HTERT RPE-1 (cell line): ENCODE data around the gene CRYBB3.
"Not testable (repeated sequence)": the region's sequence is repeated elsewhere in the genome, so short reads cannot be mapped to it uniquely, and the experiment has no call there.

Experiments
- in situ Hi-C: fragments of 300-500 bp; cut with MboI; formaldehyde crosslinking; loops from 4 replicates; pipeline ENCODE4 v1.14.3; 2020; ENCODE audit warnings: low sequenced_read_pairs

The CRYBB3 gene

DNA sequence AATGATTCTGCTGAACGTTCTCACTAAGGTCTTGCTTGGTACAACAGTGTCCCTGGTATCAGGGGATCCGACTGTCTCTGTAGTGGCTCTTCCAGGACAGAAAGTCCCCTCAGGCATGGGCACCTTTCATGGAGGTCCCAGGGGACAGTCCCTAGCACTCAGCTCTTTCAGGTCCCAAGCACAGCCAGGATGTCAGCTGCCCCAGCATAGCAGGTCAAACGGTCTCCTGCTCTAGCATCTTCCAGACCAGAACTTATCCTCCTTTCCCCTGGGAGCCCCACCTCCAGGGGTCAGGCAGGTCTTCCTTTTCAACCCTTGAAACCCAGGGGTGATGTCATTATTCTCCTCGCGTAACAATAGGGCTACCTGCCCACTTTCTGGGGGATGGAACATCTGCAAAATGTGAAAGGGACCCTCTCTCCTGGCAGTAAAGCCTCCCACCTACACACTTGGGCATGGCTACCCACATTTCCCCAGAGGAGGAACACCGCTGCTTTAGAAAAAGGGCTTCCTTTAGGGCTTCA lies 24.7 kb upstream of the CRYBB3 start:
- in situ Hi-C loops = no loop called here

DNA sequence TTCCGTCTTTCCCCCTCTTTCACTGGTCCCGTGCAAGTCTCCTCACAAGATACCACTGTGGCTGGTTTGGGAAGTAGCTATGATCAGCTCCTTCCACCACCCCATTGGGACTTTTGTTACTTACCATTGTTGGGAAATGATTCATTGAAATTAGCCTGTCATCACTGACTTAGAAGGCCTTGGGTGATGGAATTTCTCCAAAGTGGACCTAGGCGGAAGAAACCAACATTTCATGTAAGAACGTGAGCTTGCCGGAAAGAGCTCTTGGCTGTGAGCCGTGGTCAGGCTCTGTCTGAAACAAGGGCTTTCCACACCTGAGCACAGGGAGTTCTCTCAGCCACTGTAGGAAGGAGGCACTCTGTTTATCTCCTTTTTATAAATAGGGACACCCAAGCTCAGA lies 23.5 kb upstream of the CRYBB3 start:
- in situ Hi-C loops = no loop called here

DNA sequence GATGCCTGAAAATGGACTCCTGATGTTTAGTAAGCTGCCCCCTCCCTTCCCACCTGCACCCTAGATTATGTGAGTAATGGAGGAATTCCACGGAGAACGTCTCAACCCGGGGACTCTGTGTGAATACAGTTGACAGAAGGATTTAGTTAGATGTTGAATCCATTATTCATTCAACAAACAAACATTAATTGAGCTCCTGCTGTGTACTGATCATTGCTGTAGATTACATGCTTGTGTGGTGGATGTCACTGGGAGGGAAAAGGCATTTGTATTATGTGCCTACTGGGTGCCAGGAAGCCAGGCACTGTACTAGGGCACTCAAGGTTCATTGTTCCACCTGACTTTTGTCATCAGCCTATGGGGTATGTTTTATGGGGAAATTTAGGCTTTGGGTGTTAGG lies 22.9 kb upstream of the CRYBB3 start:
- in situ Hi-C loops = no loop called here

DNA sequence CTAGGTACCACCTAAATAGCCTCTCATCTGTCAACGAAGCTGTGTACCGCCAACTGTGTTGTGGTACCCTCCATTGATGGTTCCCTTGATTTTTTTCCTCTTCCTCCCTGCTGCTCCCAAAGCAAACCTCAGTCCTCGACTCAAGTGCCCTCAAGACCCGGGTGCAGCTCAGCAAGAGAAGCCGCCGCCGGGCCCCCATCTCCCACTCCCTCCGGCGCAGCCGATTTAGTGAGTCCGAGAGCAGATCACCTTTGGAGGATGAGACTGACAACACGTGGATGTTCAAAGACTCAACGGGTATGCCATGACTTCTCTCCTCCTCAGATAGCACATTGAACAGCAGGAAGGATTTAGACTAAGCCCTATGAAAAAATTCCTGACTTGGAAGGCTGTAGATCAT lies 22.4 kb upstream of the CRYBB3 start:
- in situ Hi-C loops = no loop called here

DNA sequence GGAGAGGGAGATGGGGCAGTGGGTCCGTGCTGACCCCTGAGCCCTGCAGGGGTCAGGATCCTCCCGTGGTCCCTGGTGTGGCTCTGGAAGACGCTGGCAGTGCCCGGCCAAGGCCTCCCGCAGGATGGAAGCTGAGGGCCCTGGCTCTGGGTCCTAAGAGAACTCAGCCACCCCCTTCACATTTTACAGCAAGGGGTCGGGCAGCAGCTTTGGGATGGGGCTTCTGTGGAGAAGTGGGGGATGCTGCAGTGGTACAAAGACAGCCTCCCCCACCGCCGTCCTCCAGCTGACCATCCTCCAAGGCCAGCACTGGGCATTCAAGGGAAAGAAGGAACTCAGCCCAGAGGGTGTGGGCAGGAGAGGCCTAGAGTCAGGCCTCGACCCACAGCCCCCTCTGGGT lies 21.8 kb upstream of the CRYBB3 start:
- in situ Hi-C loops = no loop called here

DNA sequence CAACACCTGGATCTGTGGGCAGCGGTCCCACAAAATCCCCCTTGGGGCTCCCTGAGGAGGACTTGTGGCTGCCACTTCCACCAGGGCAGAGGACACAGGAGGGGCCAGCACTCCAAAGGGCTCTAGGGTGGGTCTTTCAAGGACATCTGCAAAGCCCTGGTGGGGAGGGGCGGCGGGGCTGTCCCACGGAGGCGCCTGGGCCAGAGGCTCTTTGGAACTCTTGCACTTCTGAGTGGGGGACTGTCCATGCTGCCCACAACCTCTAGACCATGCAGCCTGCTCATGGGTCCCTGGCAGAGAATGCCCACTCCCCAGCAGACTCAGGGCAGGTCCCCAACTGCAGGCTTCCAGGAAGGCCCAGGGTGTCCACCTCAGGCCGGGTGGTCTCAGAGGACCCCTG lies 21.3 kb upstream of the CRYBB3 start:
- in situ Hi-C loops = not testable (repeated sequence)

DNA sequence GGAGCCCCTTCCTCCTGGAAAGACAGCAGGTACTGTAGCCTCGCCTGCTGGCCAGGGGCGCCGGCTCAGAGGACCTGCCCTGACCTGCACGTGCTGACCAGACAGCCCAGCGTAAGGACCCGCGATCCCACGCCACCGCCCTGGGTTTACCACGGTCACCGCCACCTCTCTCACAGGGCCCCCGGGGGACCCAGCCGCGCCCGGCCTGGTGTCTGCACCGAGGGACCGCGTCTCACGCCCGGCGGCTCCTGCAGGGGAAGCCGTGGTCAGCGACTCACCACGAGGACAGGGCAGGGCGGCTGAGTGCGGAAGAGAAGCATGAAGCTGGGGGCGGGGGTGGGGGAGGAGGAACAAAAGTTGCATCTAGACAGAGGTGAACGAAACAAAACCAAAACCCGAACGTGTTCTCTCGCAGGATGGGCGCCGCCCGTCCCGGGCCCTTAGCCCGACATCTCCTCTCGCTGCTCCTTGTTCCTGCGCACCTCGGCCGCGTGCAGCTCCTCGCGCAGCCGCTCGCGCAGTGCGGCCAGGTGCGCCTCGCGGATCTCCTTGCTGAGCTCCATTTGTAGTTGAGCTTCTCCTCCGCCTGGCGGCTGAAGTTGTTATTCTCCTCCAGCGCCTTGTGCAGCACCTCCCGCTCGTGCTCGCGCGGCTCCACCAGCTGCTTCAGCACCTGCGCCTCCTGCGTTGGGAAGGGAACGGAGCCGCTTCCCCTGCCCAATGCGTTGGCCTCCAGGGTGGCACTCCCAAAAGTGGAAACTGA lies 20.6 kb upstream of the CRYBB3 start:
- in situ Hi-C loops = not testable (repeated sequence)

DNA sequence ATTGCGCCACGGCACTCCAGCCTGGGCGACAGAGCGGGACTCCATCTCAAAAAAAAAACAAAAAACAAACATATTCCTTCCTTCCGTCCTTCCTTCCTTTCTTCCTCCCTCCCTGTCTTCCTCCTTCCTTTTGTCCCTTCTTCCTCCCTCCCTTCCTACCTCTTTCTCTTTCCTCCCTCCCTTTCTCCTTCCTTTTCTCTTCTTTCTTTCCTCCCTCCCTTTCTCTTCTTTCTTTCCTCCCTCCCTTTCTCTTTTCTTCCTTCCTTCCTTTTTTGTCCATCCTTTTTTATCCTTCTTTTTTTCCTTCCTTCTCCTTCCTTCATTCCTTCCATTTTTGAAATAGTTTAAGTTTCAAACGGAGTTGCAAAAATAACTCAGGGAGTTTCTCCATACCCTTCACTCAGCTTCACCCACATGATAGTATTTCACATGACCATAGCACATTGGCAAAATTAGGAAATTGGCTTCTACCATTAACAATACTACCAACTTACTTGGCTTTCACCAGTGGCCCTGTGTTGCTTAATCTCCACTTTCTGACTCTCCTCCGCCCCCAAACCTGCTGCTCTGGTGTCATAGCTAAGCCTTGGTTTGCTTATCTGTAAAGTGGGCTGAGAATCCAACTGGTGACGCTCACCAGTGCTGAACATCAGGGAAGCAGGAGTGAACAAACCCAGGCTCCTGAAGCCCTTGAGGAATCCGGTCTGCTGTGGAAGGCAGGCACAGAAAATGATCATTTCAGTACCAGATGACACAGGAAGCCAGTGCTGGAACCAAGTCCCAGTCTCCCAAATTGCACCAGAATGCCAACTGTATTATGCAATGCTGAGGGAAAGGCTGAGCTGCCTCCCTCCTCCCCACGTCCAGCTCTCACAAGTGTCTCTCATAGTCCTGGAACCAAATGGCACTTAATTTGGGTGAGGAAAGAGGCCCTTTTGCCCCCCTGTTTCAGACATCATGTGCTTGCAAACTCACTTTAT lies 17.2 kb upstream of the CRYBB3 start:
- in situ Hi-C loops = no loop called here

DNA sequence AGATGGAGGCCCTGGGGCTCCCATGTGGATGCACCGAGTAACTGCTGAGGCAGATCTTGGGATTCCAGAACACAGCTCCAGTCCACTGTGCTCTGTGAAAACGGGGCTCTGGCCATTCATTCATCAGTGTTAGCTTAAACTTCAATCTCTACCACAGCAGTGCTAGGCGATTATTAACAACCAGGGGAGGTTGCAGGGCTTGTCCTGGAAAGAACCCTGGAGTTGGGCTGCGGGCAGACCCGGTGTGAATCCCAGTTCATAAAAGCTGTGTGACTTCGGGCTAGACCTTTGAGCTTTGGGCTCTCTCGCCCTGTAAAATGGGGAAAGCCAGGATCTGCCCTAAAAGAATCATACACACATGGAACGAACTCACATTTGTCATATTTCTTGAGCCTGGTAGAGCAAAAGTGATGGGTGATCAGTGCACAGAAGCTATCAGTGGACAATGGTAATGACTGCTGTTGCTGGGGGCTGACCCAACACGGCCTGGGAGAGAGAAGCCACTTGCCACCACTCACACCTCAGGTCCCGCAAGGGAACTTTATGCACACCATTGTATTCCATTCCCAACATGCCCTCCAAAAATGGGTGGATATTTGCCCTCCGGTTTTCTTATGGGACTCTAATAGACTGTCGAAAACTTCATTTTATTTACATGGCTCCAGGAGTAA lies 15.6 kb upstream of the CRYBB3 start:
- in situ Hi-C loops = no loop called here

DNA sequence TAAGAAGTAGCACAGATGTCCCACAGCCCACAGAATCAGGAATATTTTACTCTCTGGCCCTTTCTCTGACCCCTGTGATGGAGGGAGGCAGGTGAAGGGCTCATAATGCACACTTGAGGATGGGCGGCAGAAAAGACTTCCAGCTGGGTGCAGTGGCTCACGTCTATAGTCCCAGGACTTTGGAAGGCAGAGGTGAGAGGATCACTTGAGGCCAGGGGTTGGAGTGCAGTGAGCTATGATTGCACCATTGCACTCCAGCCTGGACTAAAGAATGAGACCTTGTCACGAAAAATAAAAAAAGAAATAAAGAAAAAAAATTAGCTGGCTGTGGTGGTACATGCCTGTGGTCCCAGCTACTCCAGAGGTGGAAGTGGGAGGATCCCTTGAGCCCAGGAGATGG lies 13.5 kb upstream of the CRYBB3 start:
- in situ Hi-C loops = no loop called here

DNA sequence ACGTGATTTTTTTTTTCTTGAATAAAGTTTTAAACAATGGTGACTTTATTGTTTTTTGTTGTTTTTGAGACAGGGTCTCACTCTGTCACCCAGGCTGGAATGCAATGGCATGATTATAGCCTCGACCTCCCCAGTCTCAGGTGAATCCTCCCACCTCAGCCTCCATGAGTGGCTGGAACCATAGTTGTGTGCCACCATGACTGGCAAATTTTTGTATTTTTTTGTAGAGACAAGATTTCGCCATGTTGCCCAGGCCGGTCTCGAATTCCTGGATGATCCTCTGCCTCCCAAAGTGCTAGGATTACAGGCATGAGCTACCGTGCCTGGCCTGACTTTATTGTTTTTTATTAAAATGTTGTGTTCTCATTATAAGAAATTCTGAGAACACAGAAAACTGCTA lies 12.2 kb upstream of the CRYBB3 start:
- in situ Hi-C loops = no loop called here

DNA sequence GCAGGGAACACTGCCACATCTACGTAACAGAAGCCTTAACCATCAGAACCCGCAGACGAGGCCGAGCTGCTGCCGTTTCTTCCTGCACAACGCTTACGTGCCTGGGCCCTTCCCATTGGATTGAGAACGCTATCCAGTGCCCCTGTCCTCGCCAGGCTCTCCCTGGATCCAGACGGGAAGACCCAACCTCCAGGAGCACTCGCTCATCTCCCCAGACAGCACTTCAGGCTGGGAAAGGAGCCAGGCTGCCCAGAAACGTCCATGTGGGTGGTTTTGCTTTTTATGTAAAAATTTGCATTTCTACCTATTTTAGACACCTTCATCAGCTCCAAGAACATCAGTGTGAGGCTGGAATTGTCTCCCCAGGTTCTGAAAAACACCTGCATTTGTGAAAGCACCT lies 7.3 kb upstream of the CRYBB3 start:
- in situ Hi-C loops = no loop called here

DNA sequence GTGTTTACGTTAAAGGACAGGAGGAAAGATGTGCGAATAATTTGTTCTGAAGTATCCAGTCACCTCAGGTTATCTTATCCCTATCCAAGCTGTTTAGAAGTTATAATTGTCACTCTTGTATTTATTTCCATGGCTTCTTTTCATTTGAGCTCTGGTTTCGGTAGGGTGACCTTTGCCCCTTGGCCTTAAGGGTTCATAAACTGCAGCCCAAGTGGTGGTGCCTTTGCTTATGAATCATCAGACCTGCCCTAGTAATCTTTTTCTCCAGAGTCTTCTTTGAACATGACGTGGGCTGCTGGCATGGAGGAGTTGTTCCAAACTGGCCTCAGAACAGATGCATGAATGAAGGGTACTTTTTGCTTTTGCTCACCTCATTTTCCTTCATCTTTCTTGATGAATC lies 6.5 kb upstream of the CRYBB3 start:
- in situ Hi-C loops = no loop called here

DNA sequence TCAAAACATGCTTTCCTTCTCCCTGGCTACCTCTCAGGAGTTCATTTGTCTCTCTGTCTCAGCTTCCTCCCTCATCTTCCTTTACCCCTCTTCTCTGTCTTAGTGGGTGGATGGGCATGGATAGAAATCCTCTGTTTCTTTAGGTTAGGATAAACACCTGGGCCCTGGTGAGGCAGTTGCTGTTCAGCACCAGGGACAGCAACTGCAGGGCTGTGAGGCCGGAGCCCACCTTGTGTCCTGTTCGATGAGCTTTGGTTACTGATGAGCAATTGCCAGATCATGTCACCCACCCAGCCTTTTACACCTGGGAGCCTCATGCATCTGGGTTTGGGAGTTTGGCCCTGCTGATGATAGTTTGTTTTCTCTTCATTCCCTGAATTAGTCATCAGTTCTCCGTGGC lies 6.1 kb upstream of the CRYBB3 start:
- in situ Hi-C loops = no loop called here

DNA sequence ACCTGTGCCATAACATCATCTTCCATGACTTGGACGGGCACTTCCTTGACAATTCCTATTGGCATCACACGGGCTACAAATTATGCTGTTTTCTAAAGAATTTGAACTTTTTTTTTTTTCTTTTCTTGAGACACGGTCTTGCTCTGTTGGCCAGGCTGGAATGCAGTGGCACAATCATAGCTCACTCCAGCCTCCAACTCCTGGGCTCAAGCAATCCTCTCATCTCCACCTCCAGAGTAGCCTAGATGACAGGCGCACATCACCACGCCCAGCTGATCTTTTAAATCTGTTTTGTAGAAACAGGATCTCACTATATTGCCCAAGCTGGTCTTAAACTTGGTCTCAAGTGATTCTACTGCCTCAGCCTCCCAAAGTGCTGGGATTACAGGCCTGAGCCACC lies 3.3 kb upstream of the CRYBB3 start:
- in situ Hi-C loops = no loop called here

DNA sequence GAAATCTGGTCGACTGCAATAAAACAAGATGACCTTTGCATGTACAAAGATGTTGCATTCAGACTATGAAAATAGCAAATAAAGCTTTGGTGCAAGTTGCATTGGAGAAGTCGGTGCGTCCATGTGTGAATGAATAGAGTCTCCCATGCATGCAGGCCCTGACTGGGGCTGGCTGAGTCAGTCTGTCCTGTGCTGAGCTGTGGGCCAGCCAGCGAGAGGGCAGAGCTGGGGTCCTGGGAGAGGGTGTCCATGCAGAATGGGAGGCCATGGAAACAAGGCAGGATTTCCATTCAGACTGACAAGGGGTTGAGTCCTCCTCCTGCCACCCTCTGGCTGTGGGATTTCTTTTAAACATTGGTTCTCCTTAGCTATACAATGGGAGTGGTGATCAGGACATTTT lies 2.3 kb upstream of the CRYBB3 start:
- in situ Hi-C loops = no loop called here

DNA sequence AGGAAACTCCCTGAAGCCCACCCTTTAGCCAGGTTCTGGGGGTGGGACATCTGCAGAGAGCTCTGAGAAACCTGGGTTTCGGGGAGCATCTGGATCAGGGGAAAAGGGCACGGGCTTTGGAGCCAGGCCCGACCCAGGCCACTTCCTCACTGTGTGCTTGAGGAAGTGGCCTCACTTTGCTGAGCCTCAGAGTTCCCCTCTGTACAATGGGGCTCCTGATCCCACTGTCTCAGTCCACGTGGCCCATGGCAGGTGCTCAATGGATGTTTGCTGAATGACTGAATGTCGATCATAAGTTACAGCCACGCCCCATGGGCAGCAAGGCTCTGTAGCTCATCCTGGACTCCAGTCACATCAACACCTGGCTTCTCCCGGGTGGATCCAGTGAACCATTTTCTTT lies 1.3 kb downstream of the CRYBB3 start:
- in situ Hi-C loops = no loop called here

DNA sequence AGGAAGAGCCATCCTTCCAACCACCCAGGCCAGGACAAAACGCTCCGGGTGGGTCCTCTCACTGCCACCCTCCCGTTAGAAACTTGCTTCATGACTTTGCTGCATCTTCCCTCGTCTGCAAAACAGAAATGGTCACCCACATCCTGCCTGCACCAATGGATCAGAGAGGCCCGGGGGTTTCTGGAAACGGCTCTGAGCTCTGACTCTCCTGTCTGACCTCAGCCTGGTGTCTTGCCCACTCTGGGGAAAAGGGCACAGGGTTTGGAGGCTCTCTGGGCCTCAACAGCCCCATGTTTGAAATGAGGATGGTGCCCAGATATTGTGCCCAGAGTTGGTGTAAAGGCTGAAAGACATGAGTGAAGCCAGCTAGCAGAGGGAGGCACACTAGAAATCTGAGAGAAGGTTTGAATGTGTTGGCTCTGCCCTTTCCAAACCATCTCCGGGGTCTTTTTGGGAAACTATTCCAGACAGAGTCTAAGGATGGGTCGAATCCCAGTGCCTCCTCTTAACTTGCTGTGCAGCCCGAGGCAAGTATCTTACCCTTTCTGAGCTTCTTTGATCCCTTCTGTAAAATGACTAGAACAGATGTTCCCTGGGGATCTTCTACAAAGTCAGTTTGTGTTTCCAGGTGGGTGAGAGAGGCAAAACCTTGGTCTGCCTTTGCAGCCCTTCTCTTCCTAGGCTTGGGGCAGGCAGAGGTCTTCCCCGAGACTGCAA lies 2.1 kb downstream of the CRYBB3 start:
- in situ Hi-C loops = no loop called here

DNA sequence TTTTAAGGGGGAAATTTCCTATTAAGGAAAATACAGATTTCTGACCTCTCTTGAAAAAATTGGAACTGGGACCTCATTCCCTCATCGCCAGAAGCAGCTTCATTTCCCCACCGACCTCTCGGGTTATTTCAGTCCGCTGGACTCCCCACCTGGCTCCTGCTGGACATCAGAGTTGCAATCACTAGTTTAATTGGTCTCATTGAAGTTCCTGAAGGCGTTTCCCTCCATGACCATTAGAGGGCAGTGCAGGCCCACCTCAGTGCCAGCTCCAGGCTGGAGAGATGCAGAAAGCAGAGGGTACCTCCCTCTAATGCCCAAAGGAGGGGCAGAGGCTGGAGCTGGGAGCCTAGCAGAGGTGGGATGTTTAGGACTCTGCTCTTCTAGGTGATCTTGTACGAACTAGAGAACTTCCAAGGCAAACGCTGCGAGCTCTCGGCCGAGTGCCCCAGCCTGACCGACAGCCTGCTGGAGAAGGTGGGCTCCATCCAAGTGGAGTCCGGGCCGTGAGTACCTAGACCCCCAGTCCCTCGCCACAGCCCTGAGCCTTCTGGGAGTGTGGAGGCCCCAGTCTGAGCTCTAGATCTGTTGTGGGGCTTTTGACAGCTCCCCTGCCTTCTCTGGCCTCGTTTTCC lies 2.7 kb downstream of the CRYBB3 start:
- in situ Hi-C loops = no loop called here

DNA sequence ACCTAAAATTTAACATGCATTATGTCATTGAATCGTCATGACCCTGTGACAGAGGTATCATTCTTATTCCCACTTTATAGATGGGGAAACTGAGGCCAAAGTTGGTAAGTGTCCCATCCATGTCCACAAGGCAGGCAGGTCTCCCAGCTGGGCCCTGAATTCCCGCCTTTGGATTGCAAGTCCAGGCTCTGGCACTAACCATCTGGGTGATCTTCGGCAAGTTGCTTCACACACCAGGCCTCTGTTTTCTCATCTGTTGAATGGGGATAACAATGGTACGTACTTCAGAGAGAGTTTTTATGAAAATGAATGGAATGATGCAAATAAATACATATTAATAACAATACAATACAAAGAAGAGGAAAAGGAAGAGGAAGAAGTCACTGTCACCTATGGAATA lies 3.4 kb downstream of the CRYBB3 start:
- in situ Hi-C loops = no loop called here
